NCI-H524 (cell line): Measurements from ENCODE around the gene NDUFV2.
A peak's percentile ranks its signal among the peaks of the same experiment; 100 is the strongest.
"Not testable (repeated sequence)": the region's sequence is repeated elsewhere in the genome, so short reads cannot be mapped to it uniquely, and the experiment has no call there.

Experiments
- DNase-seq, 2 experiments: peaks; one replicate each; lab custom pipeline; 2025; lab: John Stamatoyannopoulos, UW

The NDUFV2 gene

GRCh38 chr18:9153256-9153655, 50.8 kb downstream of the NDUFV2 start:
- no peak for DNase-seq

GRCh38 chr18:9156604-9157249, 54.2 kb downstream of the NDUFV2 start:
- DNase-seq, result no peak

- no peak for DNase-seq
Measured at GRCh38 chr18:9157806-9158205, 55.3 kb downstream of the NDUFV2 start.

- no peak for DNase-seq
Measured at GRCh38 chr18:9160014-9160413, 57.5 kb downstream of the NDUFV2 start.

GRCh38 chr18:9162663-9163062, 60.2 kb downstream of the NDUFV2 start:
- DNase-seq, result not testable (repeated sequence)

- not testable (repeated sequence) for DNase-seq
Measured at GRCh38 chr18:9164149-9164548, 61.6 kb downstream of the NDUFV2 start.

- DNase-seq, result not testable (repeated sequence)
Measured at GRCh38 chr18:9165883-9166282, 63.4 kb downstream of the NDUFV2 start.

- DNase-seq, result not testable (repeated sequence)
Measured at GRCh38 chr18:9169515-9169914, 67.0 kb downstream of the NDUFV2 start.

- not testable (repeated sequence) for DNase-seq
Measured at GRCh38 chr18:9171919-9172318, 69.4 kb downstream of the NDUFV2 start.

GRCh38 chr18:9172506-9173127, 70.1 kb downstream of the NDUFV2 start:
- DNase-seq, result no peak

- DNase-seq, result peak in 1 of 2 experiments; percentile 61
Measured at GRCh38 chr18:9173770-9174233, 71.3 kb downstream of the NDUFV2 start.

GRCh38 chr18:9174302-9174701, 71.8 kb downstream of the NDUFV2 start:
- DNase-seq, result no peak

GRCh38 chr18:9175115-9175514, 72.6 kb downstream of the NDUFV2 start:
- DNase-seq, result no peak

GRCh38 chr18:9177031-9177430, 74.5 kb downstream of the NDUFV2 start:
- no peak for DNase-seq

- DNase-seq, result no peak
Measured at GRCh38 chr18:9177466-9177865, 75.0 kb downstream of the NDUFV2 start.

GRCh38 chr18:9178557-9178956, 76.1 kb downstream of the NDUFV2 start:
- DNase-seq, result no peak

- DNase-seq, result no peak
Measured at GRCh38 chr18:9181275-9181674, 78.8 kb downstream of the NDUFV2 start.

- DNase-seq, result no peak
Measured at GRCh38 chr18:9182852-9183399, 80.4 kb downstream of the NDUFV2 start.
